Large intestine (tissue), 3 donors: Measurements from ENCODE around the gene GNAZ. TPM values are rescaled to one million over a fixed set of nuclear protein-coding genes. Genes with fewer than 3 reads are reported as not detected.

Experiments used
- DNase-seq, 2 donors: peaks; one replicate each; pipeline versions ENCODE4 v3.0.0 to v3.0.0-alpha.2; 2013
- H3K27ac ChIP-seq: one replicate; pipeline ENCODE4 v1.5.1; 2013; ENCODE audit warnings: low read length
- H3K27me3 ChIP-seq: 2 replicates; pipeline ENCODE4 v1.6.1; 2013; ENCODE audit warnings: low read length; ENCODE audit not compliant: control insufficient read depth, insufficient read depth
- H3K36me3 ChIP-seq: 2 replicates; pipeline ENCODE4 v1.6.1; 2013; ENCODE audit warnings: low read length; ENCODE audit not compliant: control insufficient read depth, insufficient read depth
- H3K4me1 ChIP-seq: one replicate; pipeline ENCODE4 v1.6.1; 2013; ENCODE audit warnings: low read length; ENCODE audit not compliant: control insufficient read depth, insufficient read depth
- H3K4me3 ChIP-seq: one replicate; pipeline ENCODE4 v1.5.1; 2013; ENCODE audit warnings: low read length
- H3K9me3 ChIP-seq: one replicate; pipeline ENCODE4 v1.6.1; 2013; ENCODE audit warnings: mild to moderate bottlenecking, low read depth, low read length, moderate library complexity; ENCODE audit not compliant: control insufficient read depth
- WGBS: methylation state at CpG from one replicate; pipeline ENCODE4 v1.1.5; 2013; ENCODE audit warnings: low lambda C conversion rate; ENCODE audit not compliant: insufficient coverage; 5-methylcytosine and 5-hydroxymethylcytosine counted together
- polyA plus RNA-seq: library from polyadenylated mRNA; unstranded; fragments of 120-200 nt; gene quantifications from one replicate; pipeline ENCODE4 v1.2.1, GENCODE V29; 2013

Gene GNAZ
- polyA plus RNA-seq, 1 donor: 4.6 TPM

DNA sequence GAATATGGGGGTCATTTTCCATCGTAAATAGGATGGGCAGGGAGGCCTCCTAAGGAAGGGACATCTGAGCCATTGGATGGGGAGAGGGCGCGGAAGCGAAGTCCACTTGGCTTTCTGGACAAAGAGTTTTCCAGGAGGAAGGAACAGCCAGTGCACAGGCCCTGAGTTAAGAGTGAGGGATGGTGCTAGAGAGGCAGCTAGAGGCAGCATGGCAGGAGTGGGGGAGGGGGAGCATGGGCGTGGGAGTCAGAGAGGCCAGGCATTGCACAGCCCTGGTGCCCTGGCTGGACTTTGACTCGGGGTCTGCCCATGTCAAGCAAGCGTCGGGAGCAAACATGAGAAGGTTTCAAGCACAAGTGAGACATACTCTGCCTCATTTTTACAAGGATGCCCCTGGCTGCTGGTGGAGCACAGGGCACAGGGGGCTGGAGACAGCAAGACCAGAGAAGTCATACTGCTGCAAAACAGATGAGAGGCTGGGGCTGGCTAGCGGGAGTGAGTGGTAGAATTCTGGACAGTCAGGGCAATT, 9.0 kb downstream of the GNAZ start:
- no peak overlapping the region for H3K27ac ChIP-seq
- H3K36me3 ChIP-seq: no peaks in the 10 kb centered on the region
- no peak overlapping the region for H3K4me3 ChIP-seq
- WGBS: no CpG with 5 or more reads among the region's 9 CpGs
- peaks cover 12% of the 10 kb centered on the region for H3K4me1 ChIP-seq
- H3K9me3 ChIP-seq: no peaks in the 10 kb centered on the region
- H3K27me3 ChIP-seq: no peaks in the 10 kb centered on the region
- peak in 1 of 2 donors; percentile 58 for DNase-seq

DNA sequence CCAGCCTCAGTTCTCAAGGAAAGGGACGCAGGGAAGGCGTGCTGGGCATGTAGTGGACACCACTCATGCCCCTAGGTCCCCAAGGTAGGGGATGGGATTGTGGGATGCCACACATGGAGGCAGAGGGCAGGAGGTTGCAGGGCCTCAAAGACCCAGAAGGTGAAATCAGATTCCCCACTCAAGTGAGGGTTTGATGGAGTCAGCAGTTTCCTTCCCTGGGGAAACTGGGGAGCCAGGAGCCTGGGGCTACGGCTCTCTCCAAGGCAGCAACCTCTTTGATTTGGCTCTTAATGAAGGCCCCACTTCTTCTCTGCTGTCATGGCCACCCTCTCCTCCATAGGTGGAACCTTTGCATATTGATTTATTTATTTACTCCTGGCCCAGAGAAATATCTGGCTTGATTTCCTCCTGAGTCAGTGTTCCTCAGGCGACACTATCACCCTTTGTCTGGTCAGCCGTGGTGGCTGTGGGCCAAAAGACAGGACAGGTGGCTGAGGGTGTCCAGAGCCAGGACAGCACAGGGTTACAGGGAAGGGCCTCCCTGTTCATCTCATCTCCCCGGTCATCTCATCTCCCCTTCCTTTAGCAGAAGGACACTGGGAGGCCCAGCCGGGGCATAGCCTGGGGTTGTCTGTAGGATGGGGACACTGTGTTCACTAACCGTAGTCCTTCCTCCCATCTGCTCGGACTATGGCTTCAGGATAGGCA, 9.6 kb downstream of the GNAZ start:
- DNase-seq: no peak
- Histone ChIP-seq H3K27me3 (no peaks in the 10 kb centered on the region), H3K36me3 (no peaks in the 10 kb centered on the region), H3K9me3 (no peaks in the 10 kb centered on the region), H3K27ac (no peak overlapping the region), H3K4me1 (peaks cover 12% of the 10 kb centered on the region), H3K4me3 (no peak overlapping the region)
- no CpG with 5 or more reads among the region's 9 CpGs for WGBS

DNA sequence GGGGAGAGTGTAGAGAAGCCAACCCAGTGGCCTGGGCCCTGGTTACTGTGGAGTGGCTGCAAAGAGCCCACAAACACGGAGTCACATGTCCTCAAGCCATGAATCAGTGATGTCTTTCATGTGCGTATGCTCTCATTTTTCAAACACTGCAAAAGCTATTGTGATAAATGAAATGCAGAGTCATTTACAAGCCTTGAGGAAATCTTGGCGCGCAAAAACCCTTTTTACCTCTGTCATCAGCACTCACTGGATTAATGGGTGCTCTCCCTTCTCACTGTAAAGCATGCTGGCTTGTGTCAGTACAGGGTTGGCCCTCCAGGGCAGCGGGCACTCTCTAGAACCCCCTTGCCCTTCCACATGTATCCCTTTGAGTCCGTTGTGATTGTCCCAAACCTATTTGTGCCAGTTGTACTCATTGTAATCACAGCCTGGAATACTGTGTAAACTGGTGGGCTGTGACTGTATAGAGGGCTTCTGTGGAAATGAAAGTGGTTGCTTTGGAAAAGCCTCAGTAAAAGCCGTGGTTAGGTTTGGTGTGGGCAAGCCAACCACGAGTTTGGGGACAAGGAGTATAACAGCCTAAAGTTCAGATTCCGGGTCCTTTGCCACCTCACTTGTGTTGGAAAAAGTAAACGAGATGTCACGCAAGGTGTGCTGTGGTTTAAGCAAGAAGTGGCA, 10.4 kb downstream of the GNAZ start:
- peaks cover 5% of the 10 kb centered on the region for H3K4me1 ChIP-seq
- H3K27ac ChIP-seq: no peak overlapping the region
- no peaks in the 10 kb centered on the region for H3K9me3 ChIP-seq
- no peaks in the 10 kb centered on the region for H3K36me3 ChIP-seq
- H3K27me3 ChIP-seq: no peaks in the 10 kb centered on the region
- no peak overlapping the region for H3K4me3 ChIP-seq
- WGBS: 87% methylated on average over 3 of the region's 11 CpGs
- no peak for DNase-seq

- WGBS: no CpG with 5 or more reads among the region's 5 CpGs
- no peak overlapping the region for H3K4me3 ChIP-seq
- H3K27me3 ChIP-seq: no peaks in the 10 kb centered on the region
- H3K27ac ChIP-seq: no peak overlapping the region
- H3K9me3 ChIP-seq: no peaks in the 10 kb centered on the region
- no peak for DNase-seq
- no peaks in the 10 kb centered on the region for H3K36me3 ChIP-seq
- H3K4me1 ChIP-seq: no peaks in the 10 kb centered on the region
Observed at GRCh38 chr22:23082534-23083314, 12.4 kb downstream of the GNAZ start.

GRCh38 chr22:23083315-23084021, 13.1 kb downstream of the GNAZ start:
- Histone ChIP-seq H3K27me3 (no peaks in the 10 kb centered on the region), H3K4me1 (no peaks in the 10 kb centered on the region), H3K9me3 (no peaks in the 10 kb centered on the region), H3K36me3 (no peaks in the 10 kb centered on the region), H3K4me3 (no peak overlapping the region), H3K27ac (no peak overlapping the region)
- DNase-seq: no peak
- no CpG with 5 or more reads among the region's 13 CpGs for WGBS

DNA sequence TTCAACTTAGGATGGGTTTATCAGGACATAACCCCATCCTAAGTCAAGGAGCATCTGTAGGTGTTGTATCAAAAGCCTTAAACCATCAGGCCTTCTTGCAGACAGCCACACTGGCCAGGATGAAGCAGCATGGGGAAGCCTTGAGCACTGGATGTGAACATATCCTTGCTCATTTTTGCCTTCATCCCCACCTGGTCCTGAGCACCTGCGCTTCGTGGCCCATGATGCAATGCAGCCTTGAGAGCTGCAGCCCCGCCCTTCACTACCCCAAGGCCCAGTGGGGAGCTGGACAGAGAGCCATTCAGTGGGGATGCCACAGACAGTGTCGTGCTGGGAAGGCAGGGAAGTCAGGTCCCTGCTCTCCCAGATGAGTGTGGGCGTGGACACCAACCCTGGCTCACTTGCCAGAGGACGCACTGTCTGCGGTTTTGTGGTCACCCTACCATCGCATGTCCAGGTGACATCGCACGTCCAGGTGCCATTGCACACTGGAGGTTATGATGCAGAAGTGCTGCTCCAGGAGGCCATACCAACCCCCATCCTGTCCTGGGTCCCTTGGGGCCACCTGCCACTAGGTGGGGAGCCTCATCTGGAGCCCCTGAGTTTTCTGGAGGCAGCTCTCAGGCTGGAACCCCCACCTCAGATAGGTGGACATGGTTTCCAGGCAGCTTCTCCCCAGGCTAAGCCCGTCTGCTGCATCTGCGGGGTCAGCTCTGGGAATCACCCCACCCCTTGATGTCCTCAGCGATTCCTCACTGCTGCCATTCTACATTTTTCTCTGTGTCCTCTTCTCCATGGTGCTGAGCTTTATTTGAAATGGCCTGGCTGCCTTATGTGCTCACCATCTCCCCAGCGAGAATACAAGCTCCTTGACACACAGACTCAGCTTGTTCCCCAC, 14.4 kb downstream of the GNAZ start:
- Histone ChIP-seq H3K27ac (no peak overlapping the region), H3K4me3 (no peak overlapping the region), H3K27me3 (no peaks in the 10 kb centered on the region), H3K36me3 (no peaks in the 10 kb centered on the region), H3K9me3 (no peaks in the 10 kb centered on the region), H3K4me1 (no peaks in the 10 kb centered on the region)
- no CpG with 5 or more reads among the region's 14 CpGs for WGBS
- no peak for DNase-seq

DNA sequence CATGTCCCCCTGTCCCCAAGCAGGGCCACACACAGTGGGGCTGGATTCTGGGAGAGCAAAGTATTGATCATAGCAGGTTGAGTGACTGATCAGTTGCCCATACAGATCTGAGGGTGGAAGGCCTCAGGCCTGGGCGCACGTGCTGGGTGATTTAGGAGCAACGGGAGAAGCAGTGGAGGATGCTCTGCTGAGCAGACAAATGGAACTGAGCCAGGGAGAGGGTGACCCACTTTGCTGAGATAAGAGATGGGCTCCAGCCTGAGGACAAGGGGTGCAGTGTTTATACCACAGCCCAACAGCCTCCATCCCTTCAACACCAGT, 15.0 kb downstream of the GNAZ start:
- no peaks in the 10 kb centered on the region for H3K27me3 ChIP-seq
- no peak overlapping the region for H3K27ac ChIP-seq
- DNase-seq: no peak
- no peak overlapping the region for H3K4me3 ChIP-seq
- WGBS: no CpG with 5 or more reads among the region's 3 CpGs
- H3K9me3 ChIP-seq: no peaks in the 10 kb centered on the region
- no peaks in the 10 kb centered on the region for H3K36me3 ChIP-seq
- no peaks in the 10 kb centered on the region for H3K4me1 ChIP-seq

DNA sequence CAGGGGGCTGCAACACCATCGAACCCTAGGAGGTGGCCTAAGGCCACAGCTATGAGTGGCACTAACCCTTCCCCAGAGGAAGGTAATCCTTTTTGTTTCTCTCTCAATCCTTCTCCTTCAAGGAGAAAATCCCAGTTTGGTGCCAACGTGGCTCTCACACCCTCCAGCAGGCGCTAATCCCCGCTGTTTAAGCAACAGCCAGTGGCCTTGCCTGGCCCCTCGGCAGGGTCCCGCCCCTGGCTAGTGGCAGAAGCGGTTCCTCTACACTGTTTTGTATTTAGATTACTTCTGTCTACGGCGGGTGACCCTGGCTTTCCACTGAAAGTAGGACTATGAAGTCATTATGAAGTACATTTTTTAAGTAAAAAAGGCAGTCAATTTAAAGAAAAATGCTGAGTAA, 15.5 kb downstream of the GNAZ start:
- Histone ChIP-seq H3K4me3 (no peak overlapping the region), H3K36me3 (no peaks in the 10 kb centered on the region), H3K4me1 (no peaks in the 10 kb centered on the region), H3K27me3 (no peaks in the 10 kb centered on the region), H3K27ac (no peak overlapping the region), H3K9me3 (no peaks in the 10 kb centered on the region)
- no peak for DNase-seq
- no CpG with 5 or more reads among the region's 9 CpGs for WGBS

- H3K4me1 ChIP-seq: no peaks in the 10 kb centered on the region
- no CpG with 5 or more reads among the region's 12 CpGs for WGBS
- DNase-seq: no peak
- H3K36me3 ChIP-seq: no peaks in the 10 kb centered on the region
- no peaks in the 10 kb centered on the region for H3K9me3 ChIP-seq
- H3K4me3 ChIP-seq: no peak overlapping the region
- H3K27me3 ChIP-seq: no peaks in the 10 kb centered on the region
- H3K27ac ChIP-seq: no peak overlapping the region
Observed at GRCh38 chr22:23086263-23086662, 15.9 kb downstream of the GNAZ start.
